K562 (cell line): ENCODE results near the gene BRAT1. TPM values are rescaled to one million over a fixed set of nuclear protein-coding genes. Genes with fewer than 3 reads are reported as not detected.
A peak's percentile ranks its signal among the peaks of the same experiment; 100 is the strongest.

Source experiments
- E2F5 ChIP-seq: sonication (generic); formaldehyde crosslinking; IDR thresholded peaks from 2 replicates; pipeline ENCODE4 v1.8.0; 2022; ENCODE audit warnings: mild to moderate bottlenecking, missing genetic modification reagents
- NFE2L1 ChIP-seq: fragments of 450-650 bp; IDR thresholded peaks from 2 replicates; pipeline ENCODE4 v1.6.1; 2016; ENCODE audit warnings: missing genetic modification characterization, low read depth, mild to moderate bottlenecking, missing compliant biosample characterization, moderate library complexity, borderline replicate concordance
- PHF21A ChIP-seq: fragments of 450-650 bp; IDR thresholded peaks from 2 replicates; pipeline ENCODE4 v1.6.1; 2017; ENCODE audit warnings: low read depth, borderline replicate concordance
- PURB ChIP-seq: sonication (generic); formaldehyde crosslinking; IDR thresholded peaks from 2 replicates; pipeline ENCODE4 v1.9.0; 2021; ENCODE audit warnings: low read depth, mild to moderate bottlenecking, missing genetic modification reagents
- RAD51 ChIP-seq: fragments of 450-650 bp; IDR thresholded peaks from 2 replicates; pipeline ENCODE4 v1.7.1; 2016; ENCODE audit warnings: low read depth, mild to moderate bottlenecking, borderline replicate concordance
- RBM39 ChIP-seq: fragments of 200-400 bp; formaldehyde crosslinking; optimal IDR thresholded peaks from 2 replicates; pipeline ENCODE3; 2018; ENCODE audit warnings: low read depth, low read length
- RREB1 ChIP-seq: fragments of 250-450 bp; sonication (Bioruptor Pico); IDR thresholded peaks from 2 replicates; pipeline ENCODE4 v1.4.0; 2020
- SP1 ChIP-seq: sonication (generic); formaldehyde crosslinking; IDR thresholded peaks from 2 replicates; pipeline ENCODE4 v1.8.1; 2022; ENCODE audit warnings: mild to moderate bottlenecking, missing genetic modification reagents
- SREBF1 ChIP-seq: fragments of 150-350 bp; IDR thresholded peaks from 2 replicates; pipeline ENCODE4 v1.6.1; 2014; ENCODE audit warnings: antibody characterized with exemption, low read depth, low read length, borderline replicate concordance
- XRCC5 ChIP-seq: fragments of 200-400 bp; formaldehyde crosslinking; IDR thresholded peaks from 2 replicates; pipeline ENCODE4 v1.6.1; 2017; ENCODE audit warnings: low read depth, mild to moderate bottlenecking, low read length
- ZNF253 ChIP-seq: fragments of 250-450 bp; sonication (Bioruptor Pico); conservative IDR thresholded peaks from 2 replicates; pipeline ENCODE4 v1.6.1; 2021; ENCODE audit warnings: mild to moderate bottlenecking
- ZNF347 ChIP-seq: fragments of 450-650 bp; formaldehyde crosslinking; IDR thresholded peaks from 2 replicates; pipeline ENCODE4 v1.4.0; 2020; ENCODE audit warnings: low read depth, mild to moderate bottlenecking, moderate library complexity
- polyA plus RNA-seq, 8 experiments: library from polyadenylated mRNA; depleted of rRNA in 4 of 8; stranded (reverse) in 5 of 8; unstranded in 3 of 8; fragments of >200 nt; fragmentation: Nextera tagmentation in 2 of 8; fragmentation: Illumina TruSeq in 1 of 8; extraction: Ambion mirVana in 2 of 8; extraction: Trizol in 1 of 8; gene quantifications; 2 replicates each; pipeline versions ENCODE4 v1.2.1 to v1.2.3, GENCODE V29; 2011 to 2014; ENCODE audit warnings: inconsistent platforms in 1 of 8, missing spikeins in 1 of 8
- total RNA-seq, 7 experiments: library from RNA; depleted of rRNA in 6 of 7; stranded (reverse); fragments of >200 nt in 6 of 7; fragmentation: Illumina TruSeq in 2 of 7; extraction: Trizol in 2 of 7; gene quantifications; 2 replicates each; pipeline versions ENCODE4 v1.2.1 to v1.2.3, GENCODE V29; 2011 to 2021; ENCODE audit warnings: low replicate concordance in 1 of 7
- TF ChIP-seq, protein P1 (sequence below): fragments of 250-450 bp; sonication (Bioruptor Pico); IDR thresholded peaks from 2 replicates; pipeline ENCODE4 v1.4.0; 2020; ENCODE audit warnings: mild to moderate bottlenecking, moderate library complexity
- TF ChIP-seq, protein P2 (sequence below), 2 experiments: IDR thresholded peaks; 2 replicates each; pipeline ENCODE4 v1.6.1; 2011; ENCODE audit warnings: borderline replicate concordance in 1 of 2, control low read depth in 1 of 2, low read depth in 1 of 2, low read length in 1 of 2, mild to moderate bottlenecking in 1 of 2, mixed read lengths in 1 of 2, moderate library complexity in 1 of 2; ENCODE audit not compliant: insufficient read depth in 1 of 2, insufficient read length in 1 of 2, poor library complexity in 1 of 2, severe bottlenecking in 1 of 2; ENCODE audit errors: extremely low read depth in 1 of 2

Gene BRAT1
- total and polyA plus RNA-seq, 9 of the 15 experiments (the other 6 are each of a cell fraction or from before 2014, with no cell fraction given), result 0.13 to 49.6 (median 10.5) TPM

DNA sequence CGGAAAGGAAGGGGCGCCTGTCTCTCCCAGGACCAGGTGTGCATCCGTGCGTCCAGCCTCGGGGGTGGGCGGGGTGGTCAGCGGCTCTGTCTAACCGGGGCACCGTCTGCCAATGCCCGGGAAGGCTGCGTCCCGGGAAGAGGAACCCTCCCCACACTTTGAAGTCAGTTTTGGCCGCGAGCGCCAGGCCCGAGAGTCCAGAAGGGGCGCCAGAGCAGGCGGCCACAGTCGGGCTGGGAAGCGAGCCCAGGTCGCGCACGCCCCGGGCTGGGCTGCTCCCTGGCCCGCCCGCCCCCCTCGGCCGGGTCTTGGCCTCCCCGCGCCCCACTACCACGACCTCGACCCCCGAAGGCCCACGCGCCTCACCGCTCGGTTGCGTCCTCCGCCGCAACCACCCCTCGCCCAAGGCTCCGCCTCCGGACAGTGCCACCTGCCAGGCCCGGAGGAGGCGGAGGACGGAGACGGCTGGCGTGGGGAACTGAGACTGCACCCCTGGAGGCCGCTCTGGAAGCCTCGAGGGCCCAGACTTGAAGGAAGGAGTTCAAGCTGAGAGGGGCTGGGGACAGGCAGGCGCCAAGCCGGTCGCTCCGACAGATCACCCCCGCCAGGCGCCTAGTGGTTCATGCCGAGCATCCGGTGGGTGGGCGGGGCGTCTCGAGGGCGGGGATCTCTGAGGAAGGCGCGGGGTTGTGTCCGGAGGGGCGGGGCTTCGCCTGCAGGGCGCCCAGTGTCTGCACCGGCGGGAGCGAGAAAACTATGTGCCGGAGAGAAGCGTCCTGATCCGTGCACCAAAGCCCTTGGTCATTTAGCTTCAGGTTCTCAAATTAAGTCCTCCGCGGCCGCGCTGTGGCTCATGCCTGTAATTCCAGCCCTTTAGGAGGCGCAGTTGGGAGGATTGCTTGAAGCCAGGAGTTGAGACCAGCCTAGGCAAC is at the start of gene BRAT1 (continued):
- TF ChIP-seq RREB1 (CRISPR knock-in tag), result no peak
- TF ChIP-seq E2F5 (CRISPR knock-in tag), result no peak
- TF ChIP-seq RBM39, result no peak
- no peak for TF ChIP-seq ZNF253 (CRISPR knock-in tag)
- TF ChIP-seq, protein P1, sequence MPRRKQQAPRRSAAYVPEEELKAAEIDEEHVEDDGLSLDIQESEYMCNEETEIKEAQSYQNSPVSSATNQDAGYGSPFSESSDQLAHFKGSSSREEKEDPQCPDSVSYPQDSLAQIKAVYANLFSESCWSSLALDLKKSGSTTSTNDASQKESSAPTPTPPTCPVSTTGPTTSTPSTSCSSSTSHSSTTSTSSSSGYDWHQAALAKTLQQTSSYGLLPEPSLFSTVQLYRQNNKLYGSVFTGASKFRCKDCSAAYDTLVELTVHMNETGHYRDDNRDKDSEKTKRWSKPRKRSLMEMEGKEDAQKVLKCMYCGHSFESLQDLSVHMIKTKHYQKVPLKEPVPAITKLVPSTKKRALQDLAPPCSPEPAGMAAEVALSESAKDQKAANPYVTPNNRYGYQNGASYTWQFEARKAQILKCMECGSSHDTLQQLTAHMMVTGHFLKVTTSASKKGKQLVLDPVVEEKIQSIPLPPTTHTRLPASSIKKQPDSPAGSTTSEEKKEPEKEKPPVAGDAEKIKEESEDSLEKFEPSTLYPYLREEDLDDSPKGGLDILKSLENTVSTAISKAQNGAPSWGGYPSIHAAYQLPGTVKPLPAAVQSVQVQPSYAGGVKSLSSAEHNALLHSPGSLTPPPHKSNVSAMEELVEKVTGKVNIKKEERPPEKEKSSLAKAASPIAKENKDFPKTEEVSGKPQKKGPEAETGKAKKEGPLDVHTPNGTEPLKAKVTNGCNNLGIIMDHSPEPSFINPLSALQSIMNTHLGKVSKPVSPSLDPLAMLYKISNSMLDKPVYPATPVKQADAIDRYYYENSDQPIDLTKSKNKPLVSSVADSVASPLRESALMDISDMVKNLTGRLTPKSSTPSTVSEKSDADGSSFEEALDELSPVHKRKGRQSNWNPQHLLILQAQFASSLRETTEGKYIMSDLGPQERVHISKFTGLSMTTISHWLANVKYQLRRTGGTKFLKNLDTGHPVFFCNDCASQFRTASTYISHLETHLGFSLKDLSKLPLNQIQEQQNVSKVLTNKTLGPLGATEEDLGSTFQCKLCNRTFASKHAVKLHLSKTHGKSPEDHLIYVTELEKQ (CRISPR knock-in tag), result no peak
- no peak for TF ChIP-seq PURB (CRISPR knock-in tag)
- no peak for TF ChIP-seq RAD51
- TF ChIP-seq XRCC5, result 0 out of 2 replicates have a peak, but pooled peaks have one; percentile 61
- peak; percentile 71 for TF ChIP-seq SP1 (CRISPR knock-in tag)
- TF ChIP-seq ZNF347 (CRISPR knock-in tag), result no peak
- TF ChIP-seq PHF21A, result no peak
- TF ChIP-seq, protein P2, sequence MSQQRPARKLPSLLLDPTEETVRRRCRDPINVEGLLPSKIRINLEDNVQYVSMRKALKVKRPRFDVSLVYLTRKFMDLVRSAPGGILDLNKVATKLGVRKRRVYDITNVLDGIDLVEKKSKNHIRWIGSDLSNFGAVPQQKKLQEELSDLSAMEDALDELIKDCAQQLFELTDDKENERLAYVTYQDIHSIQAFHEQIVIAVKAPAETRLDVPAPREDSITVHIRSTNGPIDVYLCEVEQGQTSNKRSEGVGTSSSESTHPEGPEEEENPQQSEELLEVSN (IDR thresholded peaks at IDR 0.05; ENCODE audit: borderline replicate concordance in 1 of 2, extremely low read depth in 1 of 2, insufficient read depth in 1 of 2, insufficient read length in 1 of 2, low read depth in 1 of 2, low read length in 1 of 2, poor library complexity in 1 of 2, severe bottlenecking in 1 of 2), result peak; percentile 26 to 72
- peak; percentile 79; the same call in 1 of the 2 replicates for TF ChIP-seq SREBF1
- no peak for TF ChIP-seq NFE2L1 (tag)
